ENCODE results near the gene AP3B1.

The AP3B1 gene

GRCh38 chr5:78294248-78295034 is at the start of gene AP3B1:
Gene AP3B1 (minus strand): TSS chr5:78294698. CDS start chr5:78294579, 119 bp downstream.
- ATAC-seq = peak; percentile 91 to 92

DNA sequence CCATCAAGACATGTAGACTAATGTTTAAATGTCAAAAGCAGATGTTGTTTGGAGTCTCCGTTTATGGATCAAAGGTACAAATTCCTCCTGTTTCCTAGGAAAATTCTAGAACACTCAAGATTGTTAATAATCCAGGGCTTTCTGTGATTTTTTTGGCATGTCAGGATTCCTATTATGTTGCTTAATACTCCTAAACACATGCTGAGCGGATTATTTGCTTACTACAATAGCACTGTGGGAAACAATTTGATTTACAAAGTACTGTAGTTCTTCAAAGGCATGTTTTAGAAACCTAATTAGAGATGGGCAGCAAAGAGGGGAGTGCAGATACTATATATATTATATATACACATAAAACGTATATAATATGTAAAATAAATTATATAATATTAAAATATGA is 46.9 kb upstream of the AP3B1 start:
- ATAC-seq = no peak

- ATAC-seq = no peak
These were observed 45.3 kb upstream of the AP3B1 start for GRCh38 chr5:78339617-78340436.

GRCh38 chr5:78336698-78337097 is 42.2 kb upstream of the AP3B1 start:
- ATAC-seq = no peak

DNA sequence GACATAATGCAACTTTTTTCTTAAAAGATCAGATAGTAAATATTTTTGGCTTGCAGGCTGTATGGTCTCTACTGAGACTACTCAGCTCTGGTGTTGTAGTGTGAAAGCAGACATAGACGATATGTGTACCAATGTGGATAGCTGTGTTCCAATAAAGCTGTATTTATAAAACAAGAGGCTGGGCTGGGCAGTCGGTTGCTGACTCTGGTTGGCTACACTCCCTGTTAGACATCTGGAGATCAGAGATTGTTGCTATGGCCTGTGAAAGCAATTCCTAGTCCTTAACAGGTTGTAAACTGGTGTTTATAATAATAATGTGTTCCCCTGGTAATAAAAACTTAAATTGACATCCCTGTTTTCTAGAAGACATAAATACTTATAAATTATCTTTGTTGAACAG is 41.5 kb upstream of the AP3B1 start:
- no peak for ATAC-seq

GRCh38 chr5:78334811-78335210 is 40.3 kb upstream of the AP3B1 start:
- ATAC-seq = no peak

- ATAC-seq = no peak
These were observed 37.1 kb upstream of the AP3B1 start for GRCh38 chr5:78331523-78332080.

- ATAC-seq = no peak
These were observed 34.2 kb upstream of the AP3B1 start for GRCh38 chr5:78328585-78329173.

DNA sequence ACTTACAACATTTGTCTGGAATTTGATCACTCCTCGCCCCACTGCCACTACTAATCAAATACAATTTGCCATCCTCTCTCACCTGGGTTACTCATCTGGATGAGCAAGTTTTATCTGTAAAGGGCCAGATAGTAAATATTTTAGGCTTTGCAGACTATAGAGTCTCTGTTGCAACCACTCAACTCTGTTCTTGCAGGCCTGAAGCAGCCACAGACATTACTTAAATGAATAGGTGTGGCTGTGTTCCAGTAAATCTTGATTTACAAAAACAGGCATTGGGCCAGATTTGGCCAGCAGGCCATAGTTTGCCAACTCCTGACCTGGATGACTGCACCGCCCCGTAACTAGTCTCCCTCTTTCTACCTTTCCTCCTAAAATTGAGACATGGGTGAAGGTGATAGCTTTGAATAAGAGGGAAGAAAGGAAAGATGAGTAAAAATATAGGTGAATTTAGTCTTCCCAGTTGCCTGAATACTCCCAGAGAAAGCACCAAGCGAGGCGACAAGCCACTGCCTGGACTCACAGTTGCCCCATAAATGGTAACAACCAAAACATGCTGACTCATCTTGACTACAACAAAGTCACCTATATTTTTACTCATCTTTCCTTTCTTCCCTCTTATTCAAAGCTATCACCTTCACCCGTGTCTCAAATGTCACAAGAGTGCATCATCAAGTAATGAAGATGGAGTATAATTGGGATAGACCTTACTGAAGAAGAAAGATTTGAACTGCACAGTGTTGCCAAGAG is 33.4 kb upstream of the AP3B1 start:
- no peak for ATAC-seq

DNA sequence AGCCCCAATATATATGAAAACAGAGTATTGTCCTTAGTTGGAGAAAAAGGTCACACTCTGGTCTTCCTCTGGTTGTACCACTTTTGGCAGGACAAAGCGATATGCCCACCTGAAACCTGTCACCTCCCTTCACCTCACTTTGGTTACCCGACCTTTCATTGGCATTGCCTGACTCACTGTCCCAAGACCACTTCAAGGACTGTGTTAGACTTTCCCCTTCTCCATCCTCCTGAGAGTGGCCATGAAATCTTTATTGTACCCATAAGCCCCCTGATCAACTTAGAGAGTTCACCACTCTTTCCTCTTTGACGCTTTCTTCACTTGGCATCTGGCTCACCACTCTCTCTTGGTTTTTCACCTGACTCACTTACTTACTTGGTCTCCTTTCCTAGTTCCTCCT is 32.4 kb upstream of the AP3B1 start:
- no peak for ATAC-seq

DNA sequence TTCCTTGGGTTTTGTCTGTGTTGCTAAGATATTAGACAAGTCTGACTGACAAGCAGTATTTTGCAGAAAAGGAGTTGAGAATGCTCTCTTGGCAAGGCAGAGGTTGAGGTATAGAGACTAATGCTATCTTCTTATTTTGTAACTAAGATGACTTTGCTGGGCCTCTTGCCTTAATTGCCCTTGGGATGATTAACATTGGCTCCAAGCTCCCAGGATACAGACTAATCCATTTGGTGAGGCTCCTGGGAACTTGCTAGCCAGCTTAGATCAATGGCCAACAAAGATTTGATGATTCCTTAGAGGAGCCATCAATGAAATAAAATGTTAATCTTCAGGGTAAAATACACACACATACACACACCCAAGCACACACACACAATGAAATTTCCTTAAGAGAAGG is 28.7 kb upstream of the AP3B1 start:
- no peak for ATAC-seq

GRCh38 chr5:78320401-78320800 is 25.9 kb upstream of the AP3B1 start:
- ATAC-seq = no peak

GRCh38 chr5:78318337-78318736 is 23.8 kb upstream of the AP3B1 start:
- no peak for ATAC-seq

DNA sequence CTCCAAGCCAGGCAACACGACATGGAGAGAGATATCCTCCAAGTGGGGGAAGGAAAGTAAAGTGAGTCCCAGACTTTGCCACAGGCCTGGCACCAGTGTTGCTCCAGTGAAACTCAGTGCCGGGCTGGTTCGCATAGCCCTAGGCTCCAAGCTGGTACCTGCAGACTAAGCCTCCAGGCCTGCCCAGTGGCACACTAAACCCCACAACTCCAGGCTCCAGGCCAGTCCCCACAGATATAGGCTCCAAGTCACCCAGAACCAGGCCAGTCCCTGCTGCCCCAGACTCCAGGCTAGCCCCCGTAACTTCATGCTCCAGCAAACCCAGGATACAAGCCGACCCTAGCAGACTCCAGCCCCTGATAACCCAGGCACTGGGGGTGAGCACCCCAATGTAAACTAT is 23.0 kb upstream of the AP3B1 start:
- ATAC-seq = no peak

GRCh38 chr5:78308703-78309102 is 14.2 kb upstream of the AP3B1 start:
- no peak for ATAC-seq

DNA sequence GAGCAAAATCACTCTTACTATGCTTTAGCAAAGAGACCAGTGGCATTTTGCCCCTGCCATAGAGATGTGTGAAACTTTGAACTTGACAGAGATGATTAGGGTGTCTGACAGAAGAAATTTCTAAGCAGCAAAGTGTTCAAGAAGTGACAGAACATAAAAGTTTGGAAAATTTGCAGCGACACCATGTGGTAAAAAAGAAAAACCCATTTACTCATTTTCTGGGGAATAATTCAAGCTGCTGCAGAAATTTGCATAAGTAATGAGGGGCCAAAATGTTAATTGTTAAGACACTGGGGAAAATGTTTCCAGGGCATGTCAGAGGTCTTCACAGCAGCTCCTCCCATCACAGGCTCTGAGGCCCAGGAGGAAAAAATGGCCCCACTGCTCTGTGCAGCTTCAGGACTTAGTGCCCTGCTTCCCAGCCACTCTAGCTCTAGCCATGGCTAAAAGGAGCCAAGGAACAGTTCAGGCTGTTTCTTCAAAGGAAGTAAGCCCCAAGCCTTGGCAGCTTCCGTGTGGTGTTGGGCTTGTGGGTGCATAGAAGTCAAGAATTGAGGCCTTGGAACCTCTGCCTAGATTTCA is 6.1 kb upstream of the AP3B1 start:
- ATAC-seq = no peak

- ATAC-seq = peak; percentile 30 to 42
These were observed 800 bp upstream of the AP3B1 start for GRCh38 chr5:78295035-78295961.

GRCh38 chr5:78293851-78294247 is 649 bp downstream of the AP3B1 start:
- ATAC-seq = no peak

DNA sequence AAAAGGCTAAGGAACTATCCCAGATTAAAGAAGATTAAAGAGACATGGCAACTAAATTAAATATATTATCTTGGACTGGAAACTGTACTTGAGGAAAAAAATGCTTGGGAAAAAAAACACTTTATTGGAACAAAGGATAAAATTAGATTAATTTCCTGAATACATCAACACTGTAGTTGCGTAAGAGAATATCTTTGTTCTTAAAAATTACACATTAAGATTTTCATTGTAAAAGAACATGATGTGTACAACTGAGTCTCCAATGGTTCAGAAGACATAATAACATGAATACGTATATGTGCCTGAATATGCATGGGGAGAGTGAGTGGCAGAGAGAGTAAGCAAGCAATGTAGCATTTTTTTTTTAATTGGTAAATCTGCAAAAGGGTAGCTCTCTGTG is 2.8 kb downstream of the AP3B1 start:
- ATAC-seq = no peak

DNA sequence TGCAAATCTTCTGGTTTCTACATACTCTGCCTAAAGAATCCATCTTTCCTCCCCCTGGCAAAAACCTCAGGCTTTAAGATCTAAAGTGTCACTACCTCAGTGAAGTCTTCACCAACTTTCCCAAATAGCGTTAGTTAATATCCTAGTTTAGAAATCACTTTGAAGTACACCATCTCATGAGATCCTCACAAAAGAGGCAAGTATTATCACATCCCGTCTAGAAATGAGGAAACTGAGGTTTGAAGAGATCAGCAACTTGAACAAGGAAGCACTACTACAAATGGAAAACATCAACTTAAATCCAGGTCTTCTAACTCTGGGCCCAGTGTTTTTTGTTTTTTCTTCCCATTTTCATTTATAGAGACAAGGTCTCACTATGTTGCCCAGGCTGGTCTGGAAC is 4.6 kb downstream of the AP3B1 start:
- ATAC-seq = no peak

DNA sequence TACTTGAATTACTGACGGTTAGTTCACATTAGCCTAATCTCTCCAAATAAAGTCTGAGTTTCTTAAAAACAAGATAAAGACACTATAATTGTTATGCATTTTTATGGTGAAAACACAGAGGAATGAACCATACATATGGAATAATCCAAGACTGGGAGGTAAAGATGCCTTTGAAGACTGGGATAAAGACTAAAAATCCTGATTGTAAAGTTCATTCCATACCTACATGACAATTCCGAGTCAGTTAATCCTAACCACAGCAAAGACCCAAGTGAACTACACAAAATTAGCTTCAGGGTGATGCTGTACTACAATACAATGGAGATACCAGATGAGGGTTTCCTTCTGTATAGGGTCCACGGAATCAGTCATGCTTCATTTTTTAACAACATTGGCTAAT is 6.3 kb downstream of the AP3B1 start:
- ATAC-seq = no peak
